DMS 273 (cell line): ENCODE results near the gene CLUH.

Experiments used
- DNase-seq: peaks from one replicate; lab custom pipeline; 2025; ENCODE audit not compliant: unreplicated experiment; lab: John Stamatoyannopoulos, UW

The CLUH gene

GRCh38 chr17:2711608-2712299, at the start of gene CLUH:
Gene CLUH (minus strand): TSS chr17:2711764. CDS start chr17:2711661, 103 bp downstream.
- DNase-seq = peak; percentile 93

GRCh38 chr17:2758870-2759269, 47.3 kb upstream of the CLUH start:
- DNase-seq = no peak

- DNase-seq = peak; percentile 18
Observed at GRCh38 chr17:2755891-2756724, 44.5 kb upstream of the CLUH start.

- no peak for DNase-seq
Observed at GRCh38 chr17:2751491-2751890, 39.9 kb upstream of the CLUH start.

GRCh38 chr17:2750721-2751120, 39.2 kb upstream of the CLUH start:
- DNase-seq = no peak

- DNase-seq = peak; percentile 84
Observed at GRCh38 chr17:2749784-2750181, 38.2 kb upstream of the CLUH start.

- DNase-seq = no peak
Observed at GRCh38 chr17:2749058-2749783, 37.7 kb upstream of the CLUH start, which contains the start of gene CCDC92B. Gene CCDC92B (minus strand): TSS chr17:2749652. CDS start chr17:2735145, 14,507 bp downstream.

GRCh38 chr17:2745317-2746037, 33.9 kb upstream of the CLUH start:
- no peak for DNase-seq

- DNase-seq = no peak
Observed at GRCh38 chr17:2737693-2738092, 26.1 kb upstream of the CLUH start.

- no peak for DNase-seq
Observed at GRCh38 chr17:2736956-2737355, 25.4 kb upstream of the CLUH start.

GRCh38 chr17:2735896-2736295, 24.3 kb upstream of the CLUH start:
- no peak for DNase-seq

- no peak for DNase-seq
Observed at GRCh38 chr17:2734939-2735338, 23.4 kb upstream of the CLUH start.

GRCh38 chr17:2731807-2732206, 20.2 kb upstream of the CLUH start:
- no peak for DNase-seq

GRCh38 chr17:2730764-2731353, 19.3 kb upstream of the CLUH start:
- DNase-seq = no peak

GRCh38 chr17:2724784-2725164, 13.2 kb upstream of the CLUH start:
- DNase-seq = no peak

GRCh38 chr17:2723997-2724783, 12.6 kb upstream of the CLUH start:
- no peak for DNase-seq

GRCh38 chr17:2723505-2723996, 12.0 kb upstream of the CLUH start:
- DNase-seq = no peak

- no peak for DNase-seq
Observed at GRCh38 chr17:2722611-2723010, 11.0 kb upstream of the CLUH start.

- no peak for DNase-seq
Observed at GRCh38 chr17:2721603-2722002, 10.0 kb upstream of the CLUH start.

- no peak for DNase-seq
Observed at GRCh38 chr17:2719861-2720260, 8.3 kb upstream of the CLUH start.
